Measurements from ENCODE around the gene RALGAPA1. TPM values are rescaled to one million over a fixed set of nuclear protein-coding genes. Genes with fewer than 3 reads are reported as not detected.

The RALGAPA1 gene
- total and polyA plus RNA-seq, 2 of the 13 experiments (the other 11 are each of a cell fraction or from before 2014, with no cell fraction given): 65.0 to 89.2 TPM

DNA sequence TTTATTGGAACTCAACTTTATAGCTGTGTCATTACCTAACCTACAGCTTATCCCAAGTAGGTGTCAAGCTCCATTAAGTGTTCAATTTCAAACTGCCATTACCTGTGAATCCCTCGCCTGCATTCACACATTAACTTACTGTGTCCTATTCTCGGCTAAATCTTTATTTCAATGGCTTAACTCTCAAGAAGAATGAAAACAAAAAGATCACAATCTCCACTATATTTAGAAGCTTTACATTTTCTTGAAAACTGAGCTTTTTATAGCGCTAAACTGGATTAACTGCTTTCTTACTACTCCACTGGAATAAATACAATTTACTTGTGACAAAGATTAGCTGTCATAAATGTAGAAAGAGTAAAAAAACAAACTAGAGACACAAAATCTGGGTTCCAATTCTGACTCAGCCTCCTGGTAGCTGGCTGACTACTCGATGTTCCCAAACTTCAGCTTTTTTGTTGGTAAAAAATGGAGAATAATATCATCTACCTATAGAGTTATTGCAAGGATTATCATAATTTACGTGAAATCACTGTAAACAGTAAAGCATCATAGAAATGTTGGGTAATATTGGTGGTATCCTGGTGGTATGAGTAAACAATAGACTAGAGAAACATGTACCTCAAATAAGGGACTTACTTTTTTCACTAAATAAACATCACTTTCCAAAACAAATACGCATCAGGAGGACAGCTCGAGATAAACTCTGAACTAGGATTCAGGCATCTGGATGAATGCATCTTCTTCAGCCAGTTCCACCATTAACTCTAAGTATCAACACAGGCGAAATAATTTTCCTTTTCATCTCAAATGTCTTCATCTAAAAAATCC is 1.7 kb downstream of the RALGAPA1 start (continued):
- TF ChIP-seq, protein P1, sequence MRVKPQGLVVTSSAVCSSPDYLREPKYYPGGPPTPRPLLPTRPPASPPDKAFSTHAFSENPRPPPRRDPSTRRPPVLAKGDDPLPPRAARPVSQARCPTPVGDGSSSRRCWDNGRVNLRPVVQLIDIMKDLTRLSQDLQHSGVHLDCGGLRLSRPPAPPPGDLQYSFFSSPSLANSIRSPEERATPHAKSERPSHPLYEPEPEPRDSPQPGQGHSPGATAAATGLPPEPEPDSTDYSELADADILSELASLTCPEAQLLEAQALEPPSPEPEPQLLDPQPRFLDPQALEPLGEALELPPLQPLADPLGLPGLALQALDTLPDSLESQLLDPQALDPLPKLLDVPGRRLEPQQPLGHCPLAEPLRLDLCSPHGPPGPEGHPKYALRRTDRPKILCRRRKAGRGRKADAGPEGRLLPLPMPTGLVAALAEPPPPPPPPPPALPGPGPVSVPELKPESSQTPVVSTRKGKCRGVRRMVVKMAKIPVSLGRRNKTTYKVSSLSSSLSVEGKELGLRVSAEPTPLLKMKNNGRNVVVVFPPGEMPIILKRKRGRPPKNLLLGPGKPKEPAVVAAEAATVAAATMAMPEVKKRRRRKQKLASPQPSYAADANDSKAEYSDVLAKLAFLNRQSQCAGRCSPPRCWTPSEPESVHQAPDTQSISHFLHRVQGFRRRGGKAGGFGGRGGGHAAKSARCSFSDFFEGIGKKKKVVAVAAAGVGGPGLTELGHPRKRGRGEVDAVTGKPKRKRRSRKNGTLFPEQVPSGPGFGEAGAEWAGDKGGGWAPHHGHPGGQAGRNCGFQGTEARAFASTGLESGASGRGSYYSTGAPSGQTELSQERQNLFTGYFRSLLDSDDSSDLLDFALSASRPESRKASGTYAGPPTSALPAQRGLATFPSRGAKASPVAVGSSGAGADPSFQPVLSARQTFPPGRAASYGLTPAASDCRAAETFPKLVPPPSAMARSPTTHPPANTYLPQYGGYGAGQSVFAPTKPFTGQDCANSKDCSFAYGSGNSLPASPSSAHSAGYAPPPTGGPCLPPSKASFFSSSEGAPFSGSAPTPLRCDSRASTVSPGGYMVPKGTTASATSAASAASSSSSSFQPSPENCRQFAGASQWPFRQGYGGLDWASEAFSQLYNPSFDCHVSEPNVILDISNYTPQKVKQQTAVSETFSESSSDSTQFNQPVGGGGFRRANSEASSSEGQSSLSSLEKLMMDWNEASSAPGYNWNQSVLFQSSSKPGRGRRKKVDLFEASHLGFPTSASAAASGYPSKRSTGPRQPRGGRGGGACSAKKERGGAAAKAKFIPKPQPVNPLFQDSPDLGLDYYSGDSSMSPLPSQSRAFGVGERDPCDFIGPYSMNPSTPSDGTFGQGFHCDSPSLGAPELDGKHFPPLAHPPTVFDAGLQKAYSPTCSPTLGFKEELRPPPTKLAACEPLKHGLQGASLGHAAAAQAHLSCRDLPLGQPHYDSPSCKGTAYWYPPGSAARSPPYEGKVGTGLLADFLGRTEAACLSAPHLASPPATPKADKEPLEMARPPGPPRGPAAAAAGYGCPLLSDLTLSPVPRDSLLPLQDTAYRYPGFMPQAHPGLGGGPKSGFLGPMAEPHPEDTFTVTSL (CRISPR knock-in tag; IDR thresholded peaks at IDR 0.05; ENCODE audit: borderline replicate concordance): peak; percentile 77; the same call in 1 of the 2 replicates
- TF ChIP-seq, protein P2, sequence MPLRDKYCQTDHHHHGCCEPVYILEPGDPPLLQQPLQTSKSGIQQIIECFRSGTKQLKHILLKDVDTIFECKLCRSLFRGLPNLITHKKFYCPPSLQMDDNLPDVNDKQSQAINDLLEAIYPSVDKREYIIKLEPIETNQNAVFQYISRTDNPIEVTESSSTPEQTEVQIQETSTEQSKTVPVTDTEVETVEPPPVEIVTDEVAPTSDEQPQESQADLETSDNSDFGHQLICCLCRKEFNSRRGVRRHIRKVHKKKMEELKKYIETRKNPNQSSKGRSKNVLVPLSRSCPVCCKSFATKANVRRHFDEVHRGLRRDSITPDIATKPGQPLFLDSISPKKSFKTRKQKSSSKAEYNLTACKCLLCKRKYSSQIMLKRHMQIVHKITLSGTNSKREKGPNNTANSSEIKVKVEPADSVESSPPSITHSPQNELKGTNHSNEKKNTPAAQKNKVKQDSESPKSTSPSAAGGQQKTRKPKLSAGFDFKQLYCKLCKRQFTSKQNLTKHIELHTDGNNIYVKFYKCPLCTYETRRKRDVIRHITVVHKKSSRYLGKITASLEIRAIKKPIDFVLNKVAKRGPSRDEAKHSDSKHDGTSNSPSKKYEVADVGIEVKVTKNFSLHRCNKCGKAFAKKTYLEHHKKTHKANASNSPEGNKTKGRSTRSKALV (CRISPR knock-in tag; IDR thresholded peaks at IDR 0.05): no peak
- TF ChIP-seq RARA (CRISPR knock-in tag; IDR thresholded peaks at IDR 0.05) (peak; percentile 83), ZNF552 (CRISPR knock-in tag; IDR thresholded peaks at IDR 0.05; ENCODE audit: borderline replicate concordance) (no peak), ZNF652 (CRISPR knock-in tag; IDR thresholded peaks at IDR 0.05; ENCODE audit: borderline replicate concordance, low read depth) (0 out of 2 replicates have a peak, but pooled peaks have one; percentile 31), ZNF713 (CRISPR knock-in tag; IDR thresholded peaks at IDR 0.05) (0 out of 2 replicates have a peak, but pooled peaks have one; percentile 67), HDAC2 (CRISPR knock-in tag; IDR thresholded peaks at IDR 0.05) (peak; percentile 94), NAIF1 (CRISPR knock-in tag; IDR thresholded peaks at IDR 0.05; ENCODE audit: borderline replicate concordance) (peak; percentile 62), ZNF253 (CRISPR knock-in tag; IDR thresholded peaks at IDR 0.05; ENCODE audit: borderline replicate concordance) (no peak)
- TF ChIP-seq, protein P3, sequence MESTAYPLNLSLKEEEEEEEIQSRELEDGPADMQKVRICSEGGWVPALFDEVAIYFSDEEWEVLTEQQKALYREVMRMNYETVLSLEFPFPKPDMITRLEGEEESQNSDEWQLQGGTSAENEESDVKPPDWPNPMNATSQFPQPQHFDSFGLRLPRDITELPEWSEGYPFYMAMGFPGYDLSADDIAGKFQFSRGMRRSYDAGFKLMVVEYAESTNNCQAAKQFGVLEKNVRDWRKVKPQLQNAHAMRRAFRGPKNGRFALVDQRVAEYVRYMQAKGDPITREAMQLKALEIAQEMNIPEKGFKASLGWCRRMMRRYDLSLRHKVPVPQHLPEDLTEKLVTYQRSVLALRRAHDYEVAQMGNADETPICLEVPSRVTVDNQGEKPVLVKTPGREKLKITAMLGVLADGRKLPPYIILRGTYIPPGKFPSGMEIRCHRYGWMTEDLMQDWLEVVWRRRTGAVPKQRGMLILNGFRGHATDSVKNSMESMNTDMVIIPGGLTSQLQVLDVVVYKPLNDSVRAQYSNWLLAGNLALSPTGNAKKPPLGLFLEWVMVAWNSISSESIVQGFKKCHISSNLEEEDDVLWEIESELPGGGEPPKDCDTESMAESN (CRISPR knock-in tag; conservative IDR thresholded peaks at IDR 0.05): peak; percentile 55; the same call in 1 of the 2 replicates
- TF ChIP-seq, protein P4, sequence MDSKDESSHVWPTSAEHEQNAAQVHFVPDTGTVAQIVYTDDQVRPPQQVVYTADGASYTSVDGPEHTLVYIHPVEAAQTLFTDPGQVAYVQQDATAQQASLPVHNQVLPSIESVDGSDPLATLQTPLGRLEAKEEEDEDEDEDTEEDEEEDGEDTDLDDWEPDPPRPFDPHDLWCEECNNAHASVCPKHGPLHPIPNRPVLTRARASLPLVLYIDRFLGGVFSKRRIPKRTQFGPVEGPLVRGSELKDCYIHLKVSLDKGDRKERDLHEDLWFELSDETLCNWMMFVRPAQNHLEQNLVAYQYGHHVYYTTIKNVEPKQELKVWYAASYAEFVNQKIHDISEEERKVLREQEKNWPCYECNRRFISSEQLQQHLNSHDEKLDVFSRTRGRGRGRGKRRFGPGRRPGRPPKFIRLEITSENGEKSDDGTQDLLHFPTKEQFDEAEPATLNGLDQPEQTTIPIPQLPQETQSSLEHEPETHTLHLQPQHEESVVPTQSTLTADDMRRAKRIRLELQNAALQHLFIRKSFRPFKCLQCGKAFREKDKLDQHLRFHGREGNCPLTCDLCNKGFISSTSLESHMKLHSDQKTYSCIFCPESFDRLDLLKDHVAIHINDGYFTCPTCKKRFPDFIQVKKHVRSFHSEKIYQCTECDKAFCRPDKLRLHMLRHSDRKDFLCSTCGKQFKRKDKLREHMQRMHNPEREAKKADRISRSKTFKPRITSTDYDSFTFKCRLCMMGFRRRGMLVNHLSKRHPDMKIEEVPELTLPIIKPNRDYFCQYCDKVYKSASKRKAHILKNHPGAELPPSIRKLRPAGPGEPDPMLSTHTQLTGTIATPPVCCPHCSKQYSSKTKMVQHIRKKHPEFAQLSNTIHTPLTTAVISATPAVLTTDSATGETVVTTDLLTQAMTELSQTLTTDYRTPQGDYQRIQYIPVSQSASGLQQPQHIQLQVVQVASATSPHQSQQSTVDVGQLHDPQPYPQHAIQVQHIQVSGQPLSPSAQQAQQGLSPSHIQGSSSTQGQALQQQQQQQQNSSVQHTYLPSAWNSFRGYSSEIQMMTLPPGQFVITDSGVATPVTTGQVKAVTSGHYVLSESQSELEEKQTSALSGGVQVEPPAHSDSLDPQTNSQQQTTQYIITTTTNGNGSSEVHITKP (CRISPR knock-in tag; IDR thresholded peaks at IDR 0.05; ENCODE audit: low read depth): 0 out of 2 replicates have a peak, but pooled peaks have one; percentile 29
